Lung microvascular endothelial cell (primary cell): Measurements from ENCODE around the gene IPPK. TPM values are rescaled to one million over a fixed set of nuclear protein-coding genes. Genes with fewer than 3 reads are reported as not detected.
A peak's percentile ranks its signal among the peaks of the same experiment; 100 is the strongest.

ENCODE experiments used
- DNase-seq, 2 donors: peaks; one replicate each; pipeline versions ENCODE4 v3.0.0 to v3.0.0-alpha.2; 2010; ENCODE audit warnings: low read depth in 2 of 2
- total RNA-seq: library from RNA; depleted of rRNA; stranded (reverse); fragments of >200 nt; gene quantifications from 2 replicates; pipeline ENCODE4 v1.2.1, GENCODE V29; 2014

Gene IPPK, protein sequence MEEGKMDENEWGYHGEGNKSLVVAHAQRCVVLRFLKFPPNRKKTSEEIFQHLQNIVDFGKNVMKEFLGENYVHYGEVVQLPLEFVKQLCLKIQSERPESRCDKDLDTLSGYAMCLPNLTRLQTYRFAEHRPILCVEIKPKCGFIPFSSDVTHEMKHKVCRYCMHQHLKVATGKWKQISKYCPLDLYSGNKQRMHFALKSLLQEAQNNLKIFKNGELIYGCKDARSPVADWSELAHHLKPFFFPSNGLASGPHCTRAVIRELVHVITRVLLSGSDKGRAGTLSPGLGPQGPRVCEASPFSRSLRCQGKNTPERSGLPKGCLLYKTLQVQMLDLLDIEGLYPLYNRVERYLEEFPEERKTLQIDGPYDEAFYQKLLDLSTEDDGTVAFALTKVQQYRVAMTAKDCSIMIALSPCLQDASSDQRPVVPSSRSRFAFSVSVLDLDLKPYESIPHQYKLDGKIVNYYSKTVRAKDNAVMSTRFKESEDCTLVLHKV
- total RNA-seq = 12.6 and 15.3 TPM in 2 replicates

- DNase-seq = peak; percentile 99 to 100
Measured at GRCh38 chr9:92669890-92670708, at the start of gene IPPK. Gene IPPK, minus strand, starts transcription at chr9:92670131. Its CDS starts 143 bp downstream, at chr9:92669988.

- no peak for DNase-seq
Measured at GRCh38 chr9:92719028-92719647, 49.2 kb upstream of the IPPK start.

- DNase-seq = no peak
Measured at GRCh38 chr9:92718086-92719001, 48.4 kb upstream of the IPPK start.

DNA sequence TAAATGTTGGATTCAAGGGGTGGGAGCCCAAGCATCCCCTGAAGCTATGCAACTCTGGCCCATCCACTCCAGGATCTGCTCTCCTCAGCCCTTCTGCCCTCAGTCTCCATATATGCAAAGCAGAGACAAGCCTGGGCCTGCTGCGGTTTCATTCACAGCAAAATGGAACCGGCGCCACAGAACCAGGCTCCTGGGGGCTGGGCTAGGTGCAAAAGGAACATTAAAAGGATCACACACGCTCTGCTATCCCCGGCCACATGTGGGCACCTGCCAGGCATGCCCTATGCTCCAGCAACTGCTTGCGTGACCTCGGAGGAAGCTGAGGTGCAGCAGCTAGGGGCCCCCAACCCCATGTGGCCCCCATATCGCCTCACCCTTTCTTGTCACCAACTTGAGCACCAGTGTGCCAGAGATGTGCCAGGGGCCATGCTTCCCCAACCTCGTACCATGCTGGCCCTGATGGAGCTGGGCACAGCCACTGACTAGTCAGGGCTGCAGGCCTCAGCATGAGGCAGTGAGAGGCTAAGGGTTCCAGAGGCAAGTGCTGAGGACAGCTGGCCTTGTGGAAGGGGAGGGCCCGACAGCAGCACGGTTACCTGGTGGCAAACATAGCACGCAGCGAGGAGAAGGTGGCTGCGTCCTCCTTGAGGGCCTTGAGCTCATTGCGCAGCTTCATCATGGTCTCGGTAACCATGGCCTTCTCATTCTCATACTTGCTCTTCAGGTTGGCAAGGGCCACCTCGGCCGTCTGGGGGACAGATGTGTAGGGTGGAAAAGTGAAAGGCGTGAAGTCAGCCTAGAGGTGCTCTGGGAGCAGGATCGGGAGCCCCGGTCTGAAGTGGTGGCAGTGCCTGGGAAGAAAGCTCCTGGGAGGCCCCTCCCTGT lies 47.5 kb upstream of the IPPK start:
- DNase-seq = no peak

DNA sequence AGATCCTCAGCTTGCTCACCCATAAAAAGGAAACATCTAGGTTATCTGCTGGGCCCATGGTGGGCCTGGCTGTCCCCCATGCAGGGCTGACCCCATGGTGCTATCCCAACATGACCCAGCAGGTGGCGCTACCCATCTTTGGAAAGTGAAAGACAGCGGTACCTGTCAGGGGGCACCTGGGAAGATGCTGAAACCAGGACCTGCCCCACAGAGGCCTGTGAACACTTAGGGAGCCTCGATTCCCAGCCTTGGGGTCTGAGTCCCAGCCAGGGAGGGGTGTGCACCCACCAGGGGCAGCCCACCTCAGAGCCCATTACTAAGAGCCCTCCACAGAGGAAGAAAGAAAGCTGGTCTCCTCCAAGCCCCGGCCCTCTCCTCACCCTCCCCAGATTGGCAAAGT lies 46.6 kb upstream of the IPPK start:
- peak; percentile 54 to 73 for DNase-seq

DNA sequence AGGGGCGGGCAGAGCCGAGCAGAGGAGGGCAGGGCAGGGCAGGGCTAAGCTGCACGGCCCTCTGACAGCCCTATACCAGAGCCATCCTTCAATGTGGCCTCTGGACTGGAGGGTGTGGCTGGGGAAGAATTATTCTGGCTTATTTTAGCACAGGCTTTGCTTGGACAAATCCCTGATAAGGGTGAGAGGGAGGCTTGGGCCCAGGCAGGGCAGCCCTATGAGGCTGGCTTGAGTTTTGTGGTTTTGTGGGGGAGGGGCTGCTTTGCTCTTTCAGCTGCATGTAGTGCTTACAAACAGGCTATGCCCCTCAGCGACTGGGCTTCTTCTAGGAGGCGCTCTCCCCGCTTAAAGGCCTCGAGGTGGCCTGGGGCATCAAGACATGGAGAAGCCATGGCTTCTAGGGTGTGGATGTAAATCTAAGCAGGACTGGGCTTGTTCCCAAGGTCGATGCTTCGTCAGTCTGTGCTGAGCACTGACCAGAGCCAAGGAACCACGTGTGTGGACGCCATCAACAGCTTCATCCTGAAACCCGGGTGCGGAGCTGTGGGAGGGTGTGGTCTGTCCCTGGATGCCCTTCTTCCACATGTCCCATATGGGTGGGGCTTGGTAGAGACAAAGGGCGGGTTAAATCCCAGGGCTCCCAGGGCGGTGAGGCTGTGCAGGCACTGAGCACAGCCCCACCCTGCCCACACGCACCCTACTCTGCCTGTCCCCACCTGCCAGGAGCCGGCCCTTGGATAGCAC lies 45.7 kb upstream of the IPPK start:
- no peak for DNase-seq

GRCh38 chr9:92714787-92715487 lies 45.0 kb upstream of the IPPK start:
- DNase-seq = no peak

GRCh38 chr9:92714016-92714415 lies 44.1 kb upstream of the IPPK start:
- no peak for DNase-seq

- peak in 1 of 2 donors; percentile 33 for DNase-seq
Measured at GRCh38 chr9:92713528-92713927, 43.6 kb upstream of the IPPK start.

DNA sequence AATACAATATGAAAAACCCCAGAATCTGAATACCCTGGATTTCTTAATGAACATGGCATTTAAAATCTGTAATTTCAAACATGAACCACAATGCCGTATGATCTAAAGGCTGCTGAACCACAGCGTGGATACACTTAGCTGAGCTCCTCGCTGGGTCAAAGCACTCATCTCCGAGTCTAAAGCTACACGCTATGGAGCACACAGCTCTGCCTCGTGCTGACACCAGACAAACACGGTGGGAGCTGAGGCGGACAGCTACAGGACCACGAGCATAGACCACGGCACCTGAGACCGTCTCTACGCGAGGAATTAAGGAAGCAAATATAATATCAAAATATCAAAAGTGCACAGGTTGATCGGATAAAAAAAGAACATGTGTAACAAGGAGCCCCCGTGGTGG lies 42.8 kb upstream of the IPPK start:
- no peak for DNase-seq

DNA sequence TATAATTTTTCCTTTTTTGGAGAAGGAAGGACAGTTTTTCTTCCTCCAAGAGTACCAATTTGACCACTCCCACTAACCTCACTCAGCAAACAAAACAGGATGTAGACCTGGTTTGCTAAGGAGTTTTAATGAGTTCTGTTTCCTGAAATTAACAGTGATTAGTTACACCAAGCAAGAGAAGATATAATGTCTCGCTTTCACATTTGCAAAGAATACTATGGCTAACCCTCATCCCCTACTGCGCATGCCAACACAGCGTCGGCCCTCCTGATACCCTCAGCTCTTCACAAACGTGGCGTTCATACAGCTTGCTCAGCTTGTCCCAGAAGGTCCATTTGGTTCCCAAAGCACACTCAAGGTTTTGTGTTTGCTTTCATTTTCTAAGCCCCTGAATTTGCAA lies 41.9 kb upstream of the IPPK start:
- no peak for DNase-seq

DNA sequence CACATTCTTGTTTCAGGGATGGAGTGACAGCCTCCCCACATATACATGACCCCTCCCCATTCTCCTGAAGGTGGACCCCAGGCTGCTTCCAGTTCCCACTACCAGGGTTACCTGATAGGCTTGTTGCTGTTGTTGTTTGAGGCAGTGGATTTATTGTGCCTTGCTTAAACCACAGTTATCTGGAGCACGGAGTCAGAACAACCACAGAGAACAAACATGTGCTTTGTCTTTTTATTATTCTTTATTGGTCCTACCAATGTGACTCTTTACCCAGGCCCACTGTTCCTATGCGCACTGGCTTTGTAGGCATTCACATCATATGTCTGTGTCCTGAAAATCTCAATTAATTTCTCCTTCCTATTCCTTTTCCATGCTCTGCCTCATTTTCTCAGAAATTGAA lies 41.2 kb upstream of the IPPK start:
- DNase-seq = no peak

- no peak for DNase-seq
Measured at GRCh38 chr9:92710368-92710767, 40.4 kb upstream of the IPPK start.

DNA sequence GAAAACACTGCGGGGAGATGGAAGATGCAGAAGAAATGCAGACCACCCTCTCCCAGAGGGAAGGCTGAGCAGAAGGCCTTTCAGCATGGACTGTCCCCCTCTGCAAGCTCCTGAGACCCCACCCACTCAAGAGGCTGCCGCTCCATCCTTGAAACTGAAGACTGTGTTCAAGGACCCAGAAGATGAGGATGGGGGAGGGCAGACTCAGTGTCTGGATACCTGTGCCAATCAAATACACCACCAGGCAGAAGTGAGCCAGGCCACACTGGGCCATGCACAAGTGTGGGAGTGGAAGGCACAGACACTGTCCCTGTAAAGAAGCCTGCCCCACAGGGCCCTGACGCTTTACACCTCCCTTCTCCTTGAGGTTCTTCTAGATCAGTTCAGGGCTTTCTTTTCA lies 40.0 kb upstream of the IPPK start:
- no peak for DNase-seq

DNA sequence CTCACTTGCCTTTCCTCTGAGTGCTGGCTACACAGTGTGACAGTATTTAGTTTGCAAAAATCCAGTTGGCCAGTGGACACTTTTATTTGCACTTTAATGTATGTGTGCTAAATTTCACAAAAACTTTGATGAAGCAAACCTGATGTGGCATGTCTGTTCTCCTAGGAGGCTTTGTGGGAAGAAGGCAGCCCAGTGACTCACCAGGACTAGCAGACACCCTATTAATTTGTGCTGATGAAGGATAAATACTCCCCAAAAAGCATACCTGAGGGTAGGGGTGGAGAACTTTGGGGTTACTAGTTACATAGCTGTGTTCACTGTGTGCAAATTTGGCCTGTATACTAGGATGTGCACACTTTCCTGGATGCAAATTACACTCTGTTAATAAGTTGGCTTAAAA lies 39.3 kb upstream of the IPPK start:
- no peak for DNase-seq

DNA sequence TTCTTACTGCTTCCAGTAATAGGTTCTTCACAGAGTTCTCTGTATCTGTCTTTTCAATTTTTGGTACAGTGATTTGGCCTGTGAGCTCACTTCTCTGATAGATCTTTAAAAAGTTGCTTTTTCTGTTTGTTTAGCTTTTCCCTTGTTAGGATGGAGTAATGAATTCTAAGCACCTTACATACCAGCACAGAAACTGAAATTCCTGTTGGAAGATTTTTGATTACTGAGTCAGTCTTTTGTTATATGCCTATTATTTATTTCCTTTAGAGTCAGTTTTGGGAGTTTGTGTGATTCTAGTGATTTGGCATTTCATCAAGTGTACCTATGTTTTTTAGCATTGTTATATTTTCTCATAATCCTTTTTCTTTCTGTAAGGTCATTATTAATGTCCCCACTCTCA lies 37.6 kb upstream of the IPPK start:
- DNase-seq = peak; percentile 33 to 40

- DNase-seq = peak; percentile 25 to 44
Measured at GRCh38 chr9:92706218-92706940, 36.4 kb upstream of the IPPK start.

DNA sequence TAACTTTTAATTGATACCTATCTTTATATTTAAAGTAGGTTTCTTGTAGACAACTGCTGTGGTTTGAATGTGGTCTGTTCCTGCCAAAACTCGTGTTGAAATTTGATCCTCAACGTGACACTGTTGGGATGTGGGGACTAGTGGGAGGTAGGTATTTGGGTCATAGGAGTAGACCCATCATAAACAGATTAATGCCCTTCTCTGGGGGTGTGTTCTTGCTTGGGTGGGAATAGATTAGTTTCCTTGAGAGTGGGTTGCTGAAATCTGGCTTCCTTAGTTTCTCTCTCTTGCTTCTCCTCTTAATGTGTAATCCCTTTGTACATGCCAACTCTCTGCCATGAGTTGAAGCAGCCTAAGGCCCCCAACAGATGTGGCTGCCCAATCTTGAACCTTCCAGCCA lies 34.6 kb upstream of the IPPK start:
- no peak for DNase-seq
